Activated CD4-positive, alpha-beta T cell treated with anti-CD3 and anti-CD28 coated beads, Interleukin-2, Interleukin-6, amounts not matched to agents 100 ng/mL and 50 ng/mL, durations not matched to agents 16 hours and 8 hours (primary cell): ENCODE data around the gene DLG1.
A peak's percentile ranks its signal among the peaks of the same experiment; 100 is the strongest.

Experiments
- DNase-seq: peaks from one replicate; pipeline ENCODE4 v3.0.0-alpha.2; 2020

The DLG1 gene

DNA sequence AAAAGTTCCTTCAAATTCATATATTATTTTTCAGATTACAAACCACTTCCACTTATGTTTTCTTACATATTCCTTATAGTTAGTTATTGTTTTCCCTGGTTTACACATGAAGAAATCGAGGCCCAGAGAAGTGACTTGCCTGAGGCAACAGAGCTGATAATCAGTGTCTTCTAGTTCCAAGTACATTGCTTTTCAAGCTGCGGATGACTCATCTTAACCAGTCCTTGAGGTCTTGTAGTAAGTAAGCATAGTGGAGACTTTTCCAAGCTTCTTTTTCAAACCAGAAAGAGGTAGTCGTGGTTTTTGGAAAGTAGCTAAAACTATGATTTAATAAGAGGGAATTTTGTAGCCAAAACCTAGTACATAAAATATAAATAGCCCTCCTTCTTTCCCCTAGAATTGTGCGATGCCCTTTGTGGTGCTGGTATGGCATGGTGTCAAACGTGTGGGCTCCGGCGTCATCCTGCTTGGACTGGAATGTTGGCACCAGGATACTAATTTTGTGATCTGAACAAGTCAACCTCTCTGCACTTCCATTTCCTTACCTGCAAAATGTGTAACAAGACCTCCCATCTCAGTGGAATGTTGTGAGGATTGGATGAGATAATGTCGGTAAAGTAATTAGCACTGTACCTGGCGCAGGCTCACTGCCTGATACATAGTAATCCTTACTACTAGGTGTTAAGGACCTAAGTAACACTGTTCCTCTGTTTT, 19.0 kb upstream of the DLG1 start:
- DNase-seq = no peak

DNA sequence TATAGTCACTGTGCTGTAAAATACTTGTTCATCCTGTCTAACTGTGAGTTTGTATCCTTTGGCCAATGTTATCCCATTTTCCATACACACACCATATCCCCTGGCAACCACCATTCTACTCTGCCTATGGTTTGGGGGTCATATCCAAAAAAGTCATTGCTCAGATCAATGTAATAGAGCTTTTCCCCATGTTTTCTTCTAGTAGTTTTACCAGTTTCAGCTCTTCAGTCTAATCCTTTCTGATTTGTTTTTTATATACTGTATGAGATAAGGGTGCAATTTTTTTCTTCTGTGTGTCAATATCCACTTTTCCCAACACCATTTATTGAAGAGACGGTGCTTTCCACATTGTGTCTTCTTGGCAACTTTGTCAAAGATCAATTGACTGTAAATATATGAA, 14.0 kb upstream of the DLG1 start:
- DNase-seq = no peak

DNA sequence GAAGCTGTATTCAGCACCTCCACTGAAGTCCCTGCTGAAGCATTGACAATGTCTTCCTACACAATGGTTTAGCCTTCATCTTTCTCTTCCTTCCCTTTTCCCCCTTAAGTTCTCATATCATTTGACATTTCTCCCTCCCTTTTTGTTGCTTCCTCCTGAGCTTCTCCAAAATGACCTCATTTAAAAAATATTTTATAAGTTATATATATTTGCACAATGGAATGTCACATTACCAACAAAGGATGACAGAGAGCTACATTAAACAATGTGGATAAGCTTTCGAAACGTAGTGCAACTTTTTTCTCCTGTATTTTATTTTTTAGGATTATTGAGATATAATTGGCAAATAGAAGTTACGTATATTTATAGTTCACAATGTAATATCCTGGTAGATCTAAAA, 13.2 kb upstream of the DLG1 start:
- no peak for DNase-seq

DNA sequence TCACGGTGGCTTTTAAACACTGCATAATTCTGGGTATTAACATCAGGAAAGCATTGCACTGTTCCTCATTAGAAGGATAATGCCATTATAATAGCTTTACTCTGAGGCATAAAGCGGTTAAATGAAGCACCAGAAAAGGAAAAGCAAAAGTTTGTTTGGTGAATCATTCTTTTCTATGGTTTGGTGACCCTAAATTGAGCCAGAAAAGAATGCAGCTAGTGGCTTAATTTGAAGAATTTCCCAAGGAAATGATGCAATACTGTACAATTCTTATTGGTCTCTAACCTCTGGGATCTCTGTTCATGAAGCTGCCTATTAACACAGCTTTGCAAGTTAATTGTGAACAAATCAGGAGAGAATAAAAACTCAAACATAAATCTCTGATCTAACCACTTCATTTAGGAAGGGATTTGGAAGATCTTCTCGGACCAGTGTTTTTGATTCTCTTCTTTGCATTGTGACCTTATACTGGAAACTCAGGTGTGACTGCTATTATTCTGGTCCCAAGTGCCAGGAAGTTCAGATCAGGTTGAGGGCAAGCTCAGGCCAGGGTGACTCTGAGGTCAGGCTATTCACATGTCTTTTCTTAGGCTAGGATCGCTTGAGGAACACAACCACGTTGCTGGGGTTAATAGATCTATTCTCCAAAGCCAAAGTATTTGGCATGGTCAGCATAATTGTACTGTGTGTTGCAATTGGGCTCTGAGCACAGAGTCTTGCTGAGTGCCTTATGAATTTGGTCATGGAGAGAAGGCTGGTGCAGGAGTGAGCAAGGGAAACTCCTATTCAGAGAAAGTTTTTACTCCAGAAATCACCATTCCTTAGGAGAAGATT, 11.3 kb upstream of the DLG1 start:
- DNase-seq = peak; percentile 37

DNA sequence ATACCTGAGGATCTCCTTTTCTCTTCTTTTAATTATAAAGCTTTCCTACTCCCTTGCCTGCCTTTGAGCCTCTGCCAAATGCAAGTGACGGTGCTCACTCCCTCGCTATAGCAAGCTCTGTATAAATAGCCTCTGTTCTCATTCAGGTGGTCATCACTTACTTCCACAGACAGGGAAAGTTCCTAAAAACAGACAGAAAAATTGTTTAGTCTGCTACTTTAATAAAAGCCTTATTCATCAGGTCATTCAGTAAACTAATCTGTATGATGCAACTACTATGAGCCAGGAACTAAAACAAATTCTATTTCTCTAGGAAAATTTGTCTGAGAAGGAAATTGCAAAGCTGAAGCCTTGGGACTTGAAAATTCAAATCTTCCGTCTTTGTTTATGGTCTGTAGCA, 10.2 kb upstream of the DLG1 start:
- no peak for DNase-seq

DNA sequence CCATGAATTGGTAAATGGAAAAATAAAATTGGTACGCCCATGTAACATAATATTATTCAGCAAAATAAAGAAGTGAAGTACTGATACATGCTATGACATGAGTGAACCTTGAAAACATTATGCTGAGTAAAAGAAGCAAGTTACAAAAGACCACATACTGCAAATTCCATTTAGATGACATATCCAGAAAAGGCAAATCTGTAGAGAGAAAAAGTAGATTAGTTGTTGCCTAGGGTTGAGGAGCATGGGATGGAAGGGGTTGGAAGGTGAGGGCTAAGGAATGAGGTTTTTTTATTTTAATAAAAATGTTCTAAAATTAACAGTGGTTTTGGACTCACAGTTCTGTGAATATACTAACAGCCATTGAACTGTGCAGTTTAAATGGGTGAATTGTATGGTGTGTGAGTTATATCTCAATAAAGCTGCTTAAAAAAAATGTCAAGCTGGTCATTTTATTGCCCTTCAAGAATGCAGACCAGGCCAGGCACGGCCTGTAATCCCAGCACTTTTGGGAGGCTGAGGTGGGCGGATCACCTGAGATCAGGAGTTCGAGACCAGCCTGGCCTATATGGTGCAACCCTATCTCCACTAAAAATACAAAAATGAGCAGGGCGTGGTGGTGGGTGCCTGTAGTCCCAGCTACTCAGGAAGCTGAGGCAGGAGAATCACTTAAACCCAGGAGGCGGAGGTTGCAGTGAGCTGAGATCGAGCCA, 8.1 kb upstream of the DLG1 start:
- no peak for DNase-seq

DNA sequence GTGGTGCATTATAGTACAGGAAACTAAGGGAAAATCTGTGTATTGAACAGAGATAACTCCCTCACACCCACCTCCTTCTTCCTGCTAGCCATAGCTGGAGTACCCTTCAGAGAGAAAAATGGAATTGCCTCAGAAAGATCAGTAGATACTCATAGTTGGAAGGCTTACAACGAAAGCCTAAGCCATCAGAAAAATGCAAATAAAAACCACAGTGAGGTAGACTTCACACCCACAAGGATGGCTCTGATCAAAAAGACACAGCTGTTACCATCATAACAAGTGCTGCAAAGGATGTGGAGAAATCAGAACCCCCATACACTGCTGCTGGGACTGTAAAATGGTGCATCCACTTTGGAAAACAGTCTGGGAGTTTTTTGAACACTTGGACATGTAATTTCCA, 7.4 kb upstream of the DLG1 start:
- DNase-seq = peak; percentile 66

DNA sequence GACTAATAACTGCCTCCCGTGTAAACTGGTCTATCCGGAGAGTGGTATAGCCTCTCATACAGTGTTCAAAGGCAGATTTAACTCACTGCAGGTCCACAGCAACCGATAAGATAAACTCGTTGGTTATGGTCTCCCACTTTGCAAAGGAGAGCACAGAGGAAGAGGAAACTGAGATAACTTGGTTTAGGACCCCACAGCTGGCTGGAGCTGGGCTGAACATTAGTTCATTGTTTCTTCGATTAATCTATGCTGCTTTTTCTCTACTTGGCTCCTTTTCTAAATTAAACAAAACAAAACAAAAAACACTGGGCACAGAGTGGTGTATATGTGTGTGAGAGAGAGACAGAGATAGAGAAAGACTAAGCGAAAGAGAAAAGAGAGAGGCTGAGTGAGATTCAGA, 5.0 kb upstream of the DLG1 start:
- no peak for DNase-seq

DNA sequence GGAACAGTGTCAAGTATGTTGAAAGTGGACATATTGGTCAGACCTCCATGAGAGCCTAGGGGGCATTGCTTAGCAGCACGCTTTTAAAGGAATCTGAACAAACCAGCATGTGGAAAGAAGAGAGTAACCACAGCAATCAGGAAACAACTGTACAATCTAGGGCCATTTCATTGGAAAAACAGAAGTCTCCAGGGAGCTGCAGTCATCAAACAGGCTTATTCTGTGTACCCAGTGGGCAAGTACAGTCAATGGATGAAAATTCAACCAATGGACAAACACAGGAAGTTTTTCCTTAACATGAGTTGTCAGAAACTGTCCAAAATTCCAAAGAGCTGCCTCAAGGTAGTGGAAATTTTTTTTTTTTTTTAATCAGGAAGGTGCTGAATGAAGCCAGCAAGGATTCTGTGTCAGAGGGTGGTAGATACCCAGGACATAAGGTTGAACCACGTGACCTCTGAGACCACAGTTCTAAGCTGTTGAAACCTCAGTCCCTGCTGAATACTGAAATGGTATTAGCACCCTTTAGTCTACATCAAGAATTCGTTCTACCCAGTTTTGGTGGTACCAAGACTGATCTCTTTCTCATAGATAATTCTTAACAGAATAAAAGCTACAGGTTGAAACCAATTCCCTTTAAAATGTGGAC, 4.4 kb upstream of the DLG1 start:
- DNase-seq = no peak

DNA sequence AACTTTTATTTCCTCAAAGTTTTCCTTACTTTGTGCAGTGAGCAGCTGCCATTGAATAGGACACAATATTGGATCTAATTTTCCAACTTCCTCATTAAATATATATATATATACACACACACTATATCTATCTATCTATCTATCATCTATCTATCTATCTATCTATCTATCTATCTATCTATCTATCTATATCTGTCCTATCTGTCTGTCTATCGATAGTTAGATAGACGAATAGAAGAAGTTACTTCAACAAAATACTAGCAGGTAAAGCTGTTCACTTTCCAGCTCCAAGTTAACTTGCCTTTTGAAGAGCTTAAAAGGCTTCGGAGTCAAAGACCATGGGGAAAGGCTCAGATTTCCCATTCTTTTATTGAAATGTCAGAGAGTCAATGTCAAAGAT, 3.6 kb upstream of the DLG1 start:
- DNase-seq = no peak

DNA sequence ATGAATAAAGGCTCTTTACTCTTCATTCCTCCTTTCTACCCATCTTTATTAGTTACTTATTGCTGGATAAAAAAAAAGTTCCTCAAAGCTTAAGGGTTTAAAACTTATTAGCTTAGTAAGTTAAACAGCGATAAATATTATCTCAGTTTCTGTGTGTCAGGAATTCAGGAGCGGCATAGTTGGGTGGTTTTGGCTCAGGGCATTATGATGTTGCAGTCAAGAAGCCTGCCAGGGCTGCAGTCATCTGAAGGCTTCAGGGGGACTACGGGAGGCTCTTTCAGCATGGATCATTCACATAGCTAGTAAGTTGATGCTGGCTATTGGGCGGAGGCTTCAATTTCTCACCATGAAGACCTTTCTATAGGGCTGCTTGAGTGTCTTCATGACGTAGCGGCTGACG, 1.9 kb upstream of the DLG1 start:
- no peak for DNase-seq

DNA sequence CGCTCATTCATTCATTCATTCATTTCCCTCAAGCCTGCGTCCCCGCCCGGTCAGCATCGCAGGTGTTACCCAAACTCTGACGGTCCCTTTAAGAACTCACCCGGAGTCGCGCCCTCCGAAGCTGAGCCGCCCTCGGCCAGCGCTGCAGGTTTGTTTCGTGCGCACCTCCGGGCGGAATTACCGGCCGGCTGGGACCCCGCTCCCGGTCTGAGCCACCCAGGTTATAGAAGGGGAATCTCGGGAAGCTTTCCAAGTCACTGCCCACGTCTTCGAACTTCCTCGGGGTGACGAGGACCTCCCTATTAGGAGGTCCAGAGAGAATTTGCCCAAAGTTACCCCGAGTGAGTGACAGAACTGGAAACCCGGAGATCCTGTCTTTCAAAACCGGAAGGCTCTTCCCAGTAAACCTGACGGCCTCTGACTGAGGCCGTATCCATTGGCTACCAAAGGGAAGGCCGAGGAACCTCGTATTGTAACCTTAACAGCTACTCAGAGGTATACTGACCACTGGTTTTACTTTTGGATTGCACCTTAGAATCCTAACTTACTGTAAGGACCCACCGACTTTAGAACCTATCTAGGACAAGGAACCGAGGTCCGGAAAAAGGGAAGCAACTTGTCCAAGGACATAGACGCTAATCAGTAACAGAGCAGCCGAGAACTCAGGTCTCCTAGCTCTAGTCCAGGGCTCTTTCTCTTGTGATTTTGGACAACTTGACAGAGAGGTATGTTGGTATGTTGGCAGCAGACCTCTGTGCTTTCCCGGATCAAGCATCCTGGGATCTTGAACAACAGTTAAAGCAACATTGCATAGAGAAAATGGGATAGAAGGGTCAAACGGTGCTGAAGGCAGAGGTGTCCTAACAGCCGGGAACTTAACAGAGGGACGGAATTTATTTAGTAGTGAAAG, 788 bp upstream of the DLG1 start:
- DNase-seq = peak; percentile 23

DNA sequence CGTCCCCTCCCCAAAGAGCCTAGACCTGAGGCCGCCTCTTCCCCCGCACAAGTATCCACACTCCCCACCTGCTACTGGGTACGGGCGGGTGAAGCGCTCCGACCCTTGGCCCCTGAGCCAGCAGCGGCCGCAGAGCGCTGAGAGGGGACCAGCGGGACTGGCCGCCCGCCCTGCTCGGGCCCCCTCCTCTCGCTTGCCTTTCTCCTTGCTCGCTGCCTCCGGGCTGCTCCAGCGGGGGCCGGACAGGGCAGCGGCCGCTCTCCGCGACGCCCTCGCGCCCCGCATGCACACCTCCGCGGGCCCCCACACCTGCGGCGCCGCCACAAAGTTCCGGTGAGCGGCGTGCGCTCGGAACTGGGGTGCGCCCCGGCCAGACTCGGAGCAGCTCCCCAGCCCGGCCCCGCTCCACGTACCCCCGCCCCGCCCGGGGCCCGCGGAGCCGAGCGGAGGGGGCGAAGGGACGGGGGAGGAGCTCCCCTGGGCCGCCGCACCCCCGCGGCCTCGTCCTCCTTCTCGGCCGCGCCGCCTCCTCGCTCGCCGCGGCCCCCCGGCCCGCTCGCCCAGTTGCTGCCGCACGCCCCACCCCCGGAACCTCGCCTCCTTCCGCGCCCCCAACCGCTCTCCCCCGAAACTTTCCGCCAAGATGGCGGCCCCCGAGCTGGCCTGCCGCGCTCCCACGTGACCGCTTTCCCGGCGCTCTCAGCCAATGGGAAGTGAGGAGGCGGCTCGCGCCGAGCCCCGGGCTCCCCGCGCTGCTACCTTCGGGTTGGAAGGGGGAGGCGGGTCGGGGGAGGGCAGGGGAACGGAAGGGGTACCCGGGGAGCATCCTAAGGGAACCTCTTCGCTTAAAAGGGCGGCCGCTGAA, 704 bp downstream of the DLG1 start:
- DNase-seq = peak; percentile 96

DNA sequence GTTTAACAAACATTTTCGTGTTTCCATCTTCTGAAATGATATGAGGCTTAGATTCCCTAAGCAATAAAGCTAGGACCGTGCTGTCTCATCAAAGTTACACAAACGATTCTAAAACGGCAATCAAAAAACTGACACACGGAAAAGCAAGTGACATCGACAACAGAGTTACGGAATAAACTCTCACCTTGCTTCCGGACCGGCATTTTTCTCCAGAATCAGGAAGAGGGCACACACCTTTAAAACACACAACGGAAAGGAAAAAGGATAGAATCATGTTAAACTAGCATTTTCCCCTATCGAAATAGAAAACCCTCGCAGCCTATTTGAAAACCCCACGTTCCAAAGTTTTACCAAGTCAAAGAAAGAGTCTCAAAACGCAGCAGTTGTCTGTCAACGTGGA, 1.4 kb downstream of the DLG1 start:
- peak; percentile 10 for DNase-seq

DNA sequence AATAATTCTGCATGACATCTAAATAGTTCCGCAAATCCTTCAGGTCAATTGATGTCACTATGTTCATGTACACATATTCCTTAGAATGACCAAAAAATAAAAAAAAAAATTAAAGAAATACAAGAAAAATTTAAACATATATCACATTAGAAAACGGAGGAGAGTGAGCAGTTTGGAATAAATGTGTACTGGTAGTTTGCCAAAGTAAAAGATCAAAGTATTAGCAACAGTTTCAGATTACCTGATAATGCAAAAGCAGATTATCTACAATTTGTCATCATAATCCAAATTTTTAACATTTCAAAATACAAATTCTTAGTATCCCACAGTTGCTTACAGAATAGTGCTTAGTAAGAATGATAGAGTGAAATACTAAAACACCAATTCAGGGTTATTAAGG, 1.9 kb downstream of the DLG1 start:
- DNase-seq = no peak

DNA sequence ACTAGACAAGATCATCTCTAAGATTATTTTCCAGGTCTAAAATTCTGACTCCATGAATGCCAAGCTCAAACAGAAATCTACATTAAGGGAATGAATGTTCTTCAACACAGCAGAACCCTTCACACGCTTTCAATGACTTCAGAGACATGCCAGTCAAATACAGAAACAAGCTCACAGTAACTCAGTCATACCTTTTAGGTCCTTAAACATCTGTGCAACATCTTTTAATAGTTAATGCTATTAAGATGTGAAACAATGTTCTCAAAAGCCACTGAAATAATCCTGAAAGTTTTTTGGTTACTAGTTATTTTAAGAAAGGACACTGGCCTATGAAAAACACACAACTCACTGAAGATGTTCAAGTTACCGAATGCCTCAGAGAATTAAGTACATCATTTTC, 2.5 kb downstream of the DLG1 start:
- DNase-seq = peak; percentile 11

DNA sequence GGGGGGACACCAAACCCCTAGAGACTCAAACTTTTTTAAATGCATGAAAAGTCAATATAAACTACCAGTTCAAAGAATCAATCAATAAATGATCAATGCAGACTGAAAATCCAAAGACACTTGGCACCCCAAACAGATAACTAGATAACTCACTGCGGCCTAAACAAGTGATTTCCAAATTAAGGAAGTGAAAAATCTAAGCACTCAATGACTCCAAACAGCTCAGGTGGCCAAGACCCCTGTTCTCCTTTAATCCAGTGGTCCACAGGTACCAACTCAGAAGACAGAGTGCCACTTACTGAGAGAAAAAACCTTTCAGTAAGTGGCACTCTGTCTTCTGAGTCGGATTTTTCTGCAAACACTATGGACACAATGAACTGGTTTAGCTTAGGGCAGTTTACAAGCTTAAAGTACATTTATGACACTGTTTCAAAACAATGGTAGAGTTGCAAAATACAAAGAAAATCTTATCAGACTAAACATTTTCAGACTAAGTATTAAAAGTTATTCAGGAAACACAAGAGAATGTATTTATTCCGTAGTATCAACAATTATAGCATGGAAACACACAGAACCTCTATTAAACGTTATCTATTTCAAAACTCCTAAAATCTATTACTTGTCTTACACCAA, 4.7 kb downstream of the DLG1 start:
- no peak for DNase-seq

DNA sequence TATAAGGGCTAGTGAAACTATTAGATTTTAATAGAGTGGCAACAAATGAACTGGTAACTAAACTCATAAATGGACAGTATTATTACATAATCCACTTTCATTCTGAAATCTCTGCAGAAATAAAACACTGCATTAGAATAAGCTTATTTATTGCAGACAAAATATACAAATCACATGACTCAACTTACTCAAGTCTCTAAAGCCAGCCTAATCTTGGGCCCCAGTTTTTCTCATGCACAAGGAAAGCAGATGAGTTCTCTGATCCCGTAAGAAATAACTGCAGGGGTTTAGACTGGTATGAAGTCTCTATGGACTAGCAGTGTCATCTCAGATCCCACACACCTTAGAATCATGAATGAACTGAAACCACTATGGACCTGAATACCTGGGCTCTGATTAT, 5.8 kb downstream of the DLG1 start:
- no peak for DNase-seq

DNA sequence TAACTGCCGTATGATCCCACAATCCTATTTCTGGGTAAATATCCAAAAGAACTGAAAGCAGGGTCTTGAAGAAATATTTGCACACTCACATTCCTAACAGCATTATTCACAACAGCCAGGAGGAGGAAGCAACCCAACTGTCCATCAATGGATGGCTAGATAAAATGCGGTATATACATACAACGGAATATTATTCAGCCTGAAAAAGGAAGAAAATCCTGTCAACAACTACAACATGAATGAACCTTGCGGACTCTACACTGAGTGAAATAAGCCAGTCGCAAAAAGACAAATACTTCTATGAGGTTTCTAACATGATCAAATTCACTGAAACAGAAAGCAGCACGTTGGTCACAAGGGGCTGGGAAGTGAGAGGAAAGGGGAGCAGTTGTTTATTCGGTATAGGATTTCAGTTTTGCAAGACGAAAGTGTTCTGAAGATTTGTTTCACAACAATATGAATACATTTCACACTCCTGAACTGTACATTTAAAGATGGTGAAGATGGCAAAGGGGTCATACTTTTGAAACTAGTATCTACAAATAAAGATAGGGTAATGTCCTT, 6.2 kb downstream of the DLG1 start:
- peak; percentile 25 for DNase-seq

DNA sequence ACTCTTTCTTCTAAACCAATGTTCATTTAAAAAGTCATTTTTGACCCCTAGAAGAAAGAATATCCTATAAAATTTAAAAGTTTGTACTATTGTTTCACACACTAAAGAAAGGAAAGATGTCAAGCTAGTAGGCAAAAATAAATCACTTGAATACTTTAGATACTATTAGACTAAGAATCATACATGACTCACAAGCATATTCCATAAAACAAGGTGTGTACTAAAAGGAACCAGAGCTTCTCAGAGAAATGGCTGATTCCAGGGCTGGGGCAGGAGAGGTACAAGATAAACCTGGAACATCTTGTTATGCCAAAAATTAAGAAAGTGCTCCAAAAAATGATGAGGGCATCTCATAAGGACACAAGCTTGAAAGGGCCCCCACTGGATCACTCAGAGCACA, 8.7 kb downstream of the DLG1 start:
- DNase-seq = no peak

DNA sequence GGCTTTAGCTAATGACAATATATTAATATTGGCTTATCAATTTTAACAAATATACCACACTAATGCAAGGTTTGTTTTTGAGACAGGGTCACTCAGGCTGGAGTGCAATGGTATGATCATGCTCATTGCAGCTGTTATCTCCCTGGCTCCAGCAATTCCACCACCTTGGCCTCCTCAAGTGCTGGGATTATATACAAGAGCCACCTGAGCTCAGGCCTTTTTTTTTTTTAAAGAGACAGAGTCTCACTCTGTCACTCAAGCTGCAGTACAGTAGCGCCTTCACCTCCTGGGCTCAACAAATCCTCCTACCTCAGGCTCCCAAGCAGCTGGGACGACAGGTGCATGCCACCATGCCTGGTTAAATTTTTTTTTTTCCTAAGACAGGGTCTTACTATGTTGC, 11.7 kb downstream of the DLG1 start:
- no peak for DNase-seq
